ENCODE results near the gene TRO. TPM values are rescaled to one million over a fixed set of nuclear protein-coding genes. Genes with fewer than 3 reads are reported as not detected.
A peak's percentile ranks its signal among the peaks of the same experiment; 100 is the strongest.

The TRO gene
- total RNA-seq, 2 donors from 2014 or later: 24.1 to 28.0 TPM

- H3K4me1 ChIP-seq: no peaks in the 10 kb centered on the region
- H3K27ac ChIP-seq: no peak overlapping the region
- no peak overlapping the region for H3K4me3 ChIP-seq
- intact Hi-C loops (cut with DNase I): no loop called here
- WGBS, 2 donors: 69 to 88% methylated on average over 6 of the region's 6 CpGs
- no peak for ATAC-seq
- no peaks in the 10 kb centered on the region for H3K36me3 ChIP-seq (replicated peaks in 1 of 2; ENCODE audit: insufficient read depth in 1 of 2, low read depth in 2 of 2)
- H3K9me3 ChIP-seq: no peaks in the 10 kb centered on the region
- DNase-seq: no peak
- no peaks in the 10 kb centered on the region for H3K27me3 ChIP-seq
- TF ChIP-seq CTCF (IDR thresholded peaks at IDR 0.05): no peak
- no peak for TF ChIP-seq POLR2A (IDR thresholded peaks at IDR 0.05)
Measured at GRCh38 chrX:54945224-54945623, 24.6 kb downstream of the TRO start.

- H3K4me1 ChIP-seq: no peaks in the 10 kb centered on the region
- ATAC-seq (no peak), DNase-seq (peak; percentile 15 to 60 (median 48))
- TF ChIP-seq CTCF (IDR thresholded peaks at IDR 0.05) (no peak), POLR2A (IDR thresholded peaks at IDR 0.05) (no peak)
- H3K36me3 ChIP-seq (replicated peaks in 1 of 2; ENCODE audit: insufficient read depth in 1 of 2, low read depth in 2 of 2): no peaks in the 10 kb centered on the region
- no peaks in the 10 kb centered on the region for H3K9me3 ChIP-seq
- WGBS, 2 donors: 29 to 67% methylated on average over 1 to 6 of the region's 8 CpGs
- H3K4me3 ChIP-seq: no peak overlapping the region
- H3K27ac ChIP-seq: peak overlapping the region in 1 of 4 donors; percentile 12
- intact Hi-C loops (cut with DNase I): no loop called here
- no peaks in the 10 kb centered on the region for H3K27me3 ChIP-seq
Measured at GRCh38 chrX:54950730-54951375, 30.2 kb downstream of the TRO start.

- H3K4me3 ChIP-seq: no peak overlapping the region
- H3K27me3 ChIP-seq: no peaks in the 10 kb centered on the region
- no peaks in the 10 kb centered on the region for H3K9me3 ChIP-seq
- WGBS, 2 donors: 88 to 91% methylated on average over 1 of the region's 1 CpG
- ATAC-seq (no peak), DNase-seq (no peak)
- no peak overlapping the region for H3K27ac ChIP-seq
- H3K36me3 ChIP-seq (replicated peaks in 1 of 2; ENCODE audit: insufficient read depth in 1 of 2, low read depth in 2 of 2): no peaks in the 10 kb centered on the region
- no peaks in the 10 kb centered on the region for H3K4me1 ChIP-seq
- TF ChIP-seq POLR2A (IDR thresholded peaks at IDR 0.05) (no peak), CTCF (IDR thresholded peaks at IDR 0.05) (no peak)
- intact Hi-C loops (cut with DNase I): no loop called here
Measured at GRCh38 chrX:54961750-54962149, 41.1 kb downstream of the TRO start.

GRCh38 chrX:54964766-54965497 lies 44.3 kb downstream of the TRO start:
- Histone ChIP-seq H3K4me3 (no peak overlapping the region), H3K9me3 (no peaks in the 10 kb centered on the region), H3K4me1 (no peaks in the 10 kb centered on the region), H3K27ac (no peak overlapping the region), H3K27me3 (no peaks in the 10 kb centered on the region), H3K36me3 (replicated peaks in 1 of 2; ENCODE audit: insufficient read depth in 1 of 2, low read depth in 2 of 2) (no peaks in the 10 kb centered on the region)
- TF ChIP-seq CTCF (IDR thresholded peaks at IDR 0.05) (no peak), POLR2A (IDR thresholded peaks at IDR 0.05) (no peak)
- intact Hi-C loops (cut with DNase I): no loop called here
- WGBS, 2 donors: 55 to 70% methylated on average over 4 of the region's 4 CpGs
- DNase-seq (no peak), ATAC-seq (no peak)
